SK-N-SH treated with all-trans-retinoic acid at 6 μM for 48 hours (cell line): ENCODE data around the gene MUC3A.

Source experiments
- ATAC-seq: fragments of 200-7000 bp; cut with Tn5 transposase; 3 replicates; pipeline ENCODE4 v1.9.1; 2020; ENCODE audit warnings: mild to moderate bottlenecking, moderate library complexity
- BACH2 ChIP-seq: fragments of 250-450 bp; sonication (Bioruptor Pico); IDR thresholded peaks from 2 replicates; pipeline ENCODE4 v1.9.0; 2021; ENCODE audit warnings: mild to moderate bottlenecking, borderline replicate concordance
- CSDC2 ChIP-seq: fragments of 250-450 bp; sonication (Bioruptor Pico); IDR thresholded peaks from 2 replicates; pipeline ENCODE4 v1.5.0; 2020; ENCODE audit warnings: mild to moderate bottlenecking, moderate library complexity
- ESRRG ChIP-seq: fragments of 250-450 bp; sonication (Bioruptor Pico); IDR thresholded peaks from 2 replicates; pipeline ENCODE4 v1.6.1; 2021; ENCODE audit warnings: mild to moderate bottlenecking
- GLIS3 ChIP-seq: fragments of 250-450 bp; sonication (Bioruptor Pico); IDR thresholded peaks from 2 replicates; pipeline ENCODE4 v1.5.0; 2020; ENCODE audit warnings: mild to moderate bottlenecking, moderate library complexity
- ISL1 ChIP-seq: fragments of 250-450 bp; sonication (Bioruptor Pico); IDR thresholded peaks from 2 replicates; pipeline ENCODE4 v2.1.2; 2022; ENCODE audit warnings: mild to moderate bottlenecking, moderate library complexity
- OSR1 ChIP-seq: fragments of 250-450 bp; sonication (Bioruptor Pico); IDR thresholded peaks from 2 replicates; pipeline ENCODE4 v1.8.0; 2022; ENCODE audit warnings: moderate library complexity, mild to moderate bottlenecking, inconsistent platforms
- PPARA ChIP-seq: fragments of 250-450 bp; sonication (Bioruptor Pico); IDR thresholded peaks from 2 replicates; pipeline ENCODE4 v1.5.0; 2020; ENCODE audit warnings: mild to moderate bottlenecking, borderline replicate concordance
- RARB ChIP-seq: fragments of 250-450 bp; sonication (Bioruptor Pico); IDR thresholded peaks from 2 replicates; pipeline ENCODE4 v1.8.0; 2021; ENCODE audit warnings: mild to moderate bottlenecking, moderate library complexity
- SNAI2 ChIP-seq: fragments of 250-450 bp; sonication (Bioruptor Pico); IDR thresholded peaks from 2 replicates; pipeline ENCODE4 v1.5.0; 2020; ENCODE audit warnings: mild to moderate bottlenecking, moderate library complexity
- TCF4 ChIP-seq: fragments of 250-450 bp; sonication (Bioruptor Pico); IDR thresholded peaks from 2 replicates; pipeline ENCODE4 v1.8.0; 2021; ENCODE audit warnings: mild to moderate bottlenecking, moderate library complexity, borderline replicate concordance
- TOX ChIP-seq: fragments of 250-450 bp; sonication (Bioruptor Pico); IDR thresholded peaks from 2 replicates; pipeline ENCODE4 v1.8.0; 2021; ENCODE audit warnings: mild to moderate bottlenecking, moderate library complexity, borderline replicate concordance
- ZC3H10 ChIP-seq: fragments of 250-450 bp; sonication (Bioruptor Pico); IDR thresholded peaks from 2 replicates; pipeline ENCODE4 v1.5.1; 2021; ENCODE audit warnings: mild to moderate bottlenecking, moderate library complexity
- ZFP3 ChIP-seq: fragments of 250-450 bp; sonication (Bioruptor Pico); IDR thresholded peaks from 2 replicates; pipeline ENCODE4 v1.5.0; 2020; ENCODE audit warnings: mild to moderate bottlenecking, moderate library complexity
- ZFP30 ChIP-seq: fragments of 450-650 bp; formaldehyde crosslinking; IDR thresholded peaks from 2 replicates; pipeline ENCODE4 v1.5.0; 2022; ENCODE audit warnings: mild to moderate bottlenecking, moderate library complexity
- ZNF565 ChIP-seq: fragments of 450-650 bp; formaldehyde crosslinking; conservative IDR thresholded peaks from 2 replicates; pipeline ENCODE4 v1.5.0; 2020; ENCODE audit warnings: low read depth, mild to moderate bottlenecking, moderate library complexity
- ZNF70 ChIP-seq: fragments of 450-650 bp; formaldehyde crosslinking; IDR thresholded peaks from 2 replicates; pipeline ENCODE4 v1.5.0; 2020; ENCODE audit warnings: mild to moderate bottlenecking, moderate library complexity
- ZNF8 ChIP-seq: fragments of 450-650 bp; formaldehyde crosslinking; IDR thresholded peaks from 2 replicates; pipeline ENCODE4 v1.5.0; 2020; ENCODE audit warnings: mild to moderate bottlenecking, moderate library complexity
- TF ChIP-seq, protein P1 (sequence below): fragments of 250-450 bp; sonication (Bioruptor Pico); IDR thresholded peaks from 2 replicates; pipeline ENCODE4 v1.8.0; 2021; ENCODE audit warnings: low read depth, mild to moderate bottlenecking, moderate library complexity, borderline replicate concordance
- TF ChIP-seq, protein P2 (sequence below): fragments of 250-450 bp; sonication (Bioruptor Pico); IDR thresholded peaks from 2 replicates; pipeline ENCODE4 v1.5.1; 2021; ENCODE audit warnings: mild to moderate bottlenecking, moderate library complexity
- TF ChIP-seq, protein P3 (sequence below): fragments of 250-450 bp; sonication (Bioruptor Pico); IDR thresholded peaks from 2 replicates; pipeline ENCODE4 v1.5.0; 2020; ENCODE audit warnings: mild to moderate bottlenecking, moderate library complexity
- TF ChIP-seq, protein P4 (sequence below): fragments of 250-450 bp; sonication (Bioruptor Pico); IDR thresholded peaks from 2 replicates; pipeline ENCODE4 v1.8.0; 2020; ENCODE audit warnings: mild to moderate bottlenecking, moderate library complexity, borderline replicate concordance

Gene MUC3A

DNA sequence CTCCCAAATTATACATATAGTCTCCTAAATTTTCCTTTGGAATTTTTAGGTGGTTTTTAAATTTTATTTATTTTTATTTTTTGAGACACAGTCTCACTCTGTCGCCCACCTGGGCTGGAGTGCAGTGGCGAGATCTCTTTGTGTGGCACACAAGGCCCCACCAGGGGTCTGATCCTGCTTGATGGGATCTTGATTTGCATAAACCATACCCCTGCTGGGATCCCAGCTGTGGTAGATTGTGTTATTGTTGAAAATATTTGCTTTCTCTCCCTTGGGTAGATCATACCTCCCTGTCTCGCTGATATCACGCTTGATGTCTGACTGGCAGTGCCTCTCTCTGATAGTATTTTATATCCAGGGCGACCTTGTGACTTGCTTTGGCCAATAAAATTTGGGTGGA, 5.6 kb upstream of the MUC3A start (continued):
- TF ChIP-seq, protein P1, sequence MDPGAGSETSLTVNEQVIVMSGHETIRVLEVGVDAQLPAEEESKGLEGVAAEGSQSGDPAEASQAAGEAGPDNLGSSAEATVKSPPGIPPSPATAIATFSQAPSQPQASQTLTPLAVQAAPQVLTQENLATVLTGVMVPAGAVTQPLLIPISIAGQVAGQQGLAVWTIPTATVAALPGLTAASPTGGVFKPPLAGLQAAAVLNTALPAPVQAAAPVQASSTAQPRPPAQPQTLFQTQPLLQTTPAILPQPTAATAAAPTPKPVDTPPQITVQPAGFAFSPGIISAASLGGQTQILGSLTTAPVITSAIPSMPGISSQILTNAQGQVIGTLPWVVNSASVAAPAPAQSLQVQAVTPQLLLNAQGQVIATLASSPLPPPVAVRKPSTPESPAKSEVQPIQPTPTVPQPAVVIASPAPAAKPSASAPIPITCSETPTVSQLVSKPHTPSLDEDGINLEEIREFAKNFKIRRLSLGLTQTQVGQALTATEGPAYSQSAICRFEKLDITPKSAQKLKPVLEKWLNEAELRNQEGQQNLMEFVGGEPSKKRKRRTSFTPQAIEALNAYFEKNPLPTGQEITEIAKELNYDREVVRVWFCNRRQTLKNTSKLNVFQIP (CRISPR knock-in tag), result no peak
- TF ChIP-seq, all 23 proteins: peak for 0

DNA sequence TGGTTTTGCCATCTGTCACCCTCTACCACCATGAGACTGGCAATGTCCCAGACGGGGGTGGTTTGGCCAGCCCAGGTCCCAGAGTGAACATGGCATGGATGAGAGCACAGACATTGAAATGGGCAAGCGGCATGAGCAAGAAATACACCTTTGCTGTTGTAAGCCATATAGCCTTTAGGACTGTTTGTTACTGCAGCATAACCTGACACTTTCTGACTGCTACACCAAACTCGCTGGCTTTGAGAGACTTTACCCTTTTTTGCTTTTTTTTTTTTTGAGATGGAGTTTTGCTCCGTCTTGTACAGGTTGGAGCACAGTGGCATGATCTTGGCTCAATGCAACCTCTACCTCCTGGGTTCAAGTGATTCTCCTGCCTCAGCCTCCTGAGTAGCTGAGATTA, 5.2 kb upstream of the MUC3A start:
- no peak for ATAC-seq
- TF ChIP-seq ISL1 (CRISPR knock-in tag), result no peak
- TF ChIP-seq GLIS3, result no peak
- no peak for TF ChIP-seq CSDC2 (CRISPR knock-in tag)
- TF ChIP-seq, protein P2, sequence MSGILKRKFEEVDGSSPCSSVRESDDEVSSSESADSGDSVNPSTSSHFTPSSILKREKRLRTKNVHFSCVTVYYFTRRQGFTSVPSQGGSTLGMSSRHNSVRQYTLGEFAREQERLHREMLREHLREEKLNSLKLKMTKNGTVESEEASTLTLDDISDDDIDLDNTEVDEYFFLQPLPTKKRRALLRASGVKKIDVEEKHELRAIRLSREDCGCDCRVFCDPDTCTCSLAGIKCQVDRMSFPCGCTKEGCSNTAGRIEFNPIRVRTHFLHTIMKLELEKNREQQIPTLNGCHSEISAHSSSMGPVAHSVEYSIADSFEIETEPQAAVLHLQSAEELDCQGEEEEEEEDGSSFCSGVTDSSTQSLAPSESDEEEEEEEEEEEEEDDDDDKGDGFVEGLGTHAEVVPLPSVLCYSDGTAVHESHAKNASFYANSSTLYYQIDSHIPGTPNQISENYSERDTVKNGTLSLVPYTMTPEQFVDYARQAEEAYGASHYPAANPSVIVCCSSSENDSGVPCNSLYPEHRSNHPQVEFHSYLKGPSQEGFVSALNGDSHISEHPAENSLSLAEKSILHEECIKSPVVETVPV, result no peak

DNA sequence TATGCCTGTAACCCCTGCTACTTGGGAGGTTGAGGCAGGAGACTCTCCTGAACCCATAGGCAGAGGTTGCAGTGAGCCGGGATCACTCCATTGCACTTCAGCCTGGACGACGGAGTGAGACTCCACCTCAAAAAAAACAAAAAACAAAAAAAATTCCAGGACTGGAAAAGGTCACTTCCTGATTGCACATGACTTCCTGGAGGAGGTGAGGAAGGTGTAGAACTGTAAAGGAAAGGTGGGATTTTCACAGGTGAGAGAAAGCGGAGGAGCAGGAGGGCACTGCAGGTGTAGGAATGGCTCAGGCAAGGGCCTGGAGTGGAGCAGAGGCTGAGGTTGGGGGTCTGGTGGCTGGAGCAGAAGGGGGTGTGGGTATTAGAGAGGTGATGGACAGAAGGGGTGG, 3.2 kb upstream of the MUC3A start:
- ATAC-seq, result no peak
- TF ChIP-seq TCF4 (CRISPR knock-in tag), result no peak
- no peak for TF ChIP-seq ESRRG (CRISPR knock-in tag)
- no peak for TF ChIP-seq ZFP3
- no peak for TF ChIP-seq ZC3H10 (CRISPR knock-in tag)
- no peak for TF ChIP-seq ZNF8
- TF ChIP-seq, protein P2, result no peak
- TF ChIP-seq PPARA (CRISPR knock-in tag), result no peak
- no peak for TF ChIP-seq ISL1 (CRISPR knock-in tag)

DNA sequence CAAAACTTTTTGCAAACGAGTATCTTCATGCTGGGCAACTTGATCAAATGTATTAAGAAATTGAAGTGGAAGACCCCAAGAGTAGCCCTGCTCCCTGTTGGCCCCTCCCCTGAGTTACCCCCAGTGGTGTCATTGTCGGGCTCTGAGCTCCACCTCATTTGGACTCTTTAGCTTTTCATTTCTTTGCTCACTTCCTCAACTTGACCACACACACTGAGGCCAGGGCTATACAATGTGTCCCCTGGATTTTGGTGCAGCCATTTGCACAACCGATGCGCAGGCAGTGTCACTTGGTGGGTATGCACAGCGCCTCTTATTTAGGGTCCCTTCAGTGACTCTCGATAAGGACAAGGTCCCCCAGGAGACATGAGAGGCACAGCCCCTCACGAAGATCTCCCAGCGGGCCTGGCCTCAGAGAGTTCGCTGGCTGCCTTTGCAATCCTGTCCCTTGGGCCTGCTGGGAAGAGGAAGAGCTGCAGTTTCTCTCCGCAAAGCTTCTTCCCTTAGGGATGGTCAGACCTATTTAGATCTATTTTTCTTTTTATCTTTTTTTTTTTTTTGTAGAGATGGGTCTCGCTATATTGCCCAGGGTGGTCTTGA, 2.5 kb upstream of the MUC3A start:
- ATAC-seq, result no peak
- TF ChIP-seq, protein P3, sequence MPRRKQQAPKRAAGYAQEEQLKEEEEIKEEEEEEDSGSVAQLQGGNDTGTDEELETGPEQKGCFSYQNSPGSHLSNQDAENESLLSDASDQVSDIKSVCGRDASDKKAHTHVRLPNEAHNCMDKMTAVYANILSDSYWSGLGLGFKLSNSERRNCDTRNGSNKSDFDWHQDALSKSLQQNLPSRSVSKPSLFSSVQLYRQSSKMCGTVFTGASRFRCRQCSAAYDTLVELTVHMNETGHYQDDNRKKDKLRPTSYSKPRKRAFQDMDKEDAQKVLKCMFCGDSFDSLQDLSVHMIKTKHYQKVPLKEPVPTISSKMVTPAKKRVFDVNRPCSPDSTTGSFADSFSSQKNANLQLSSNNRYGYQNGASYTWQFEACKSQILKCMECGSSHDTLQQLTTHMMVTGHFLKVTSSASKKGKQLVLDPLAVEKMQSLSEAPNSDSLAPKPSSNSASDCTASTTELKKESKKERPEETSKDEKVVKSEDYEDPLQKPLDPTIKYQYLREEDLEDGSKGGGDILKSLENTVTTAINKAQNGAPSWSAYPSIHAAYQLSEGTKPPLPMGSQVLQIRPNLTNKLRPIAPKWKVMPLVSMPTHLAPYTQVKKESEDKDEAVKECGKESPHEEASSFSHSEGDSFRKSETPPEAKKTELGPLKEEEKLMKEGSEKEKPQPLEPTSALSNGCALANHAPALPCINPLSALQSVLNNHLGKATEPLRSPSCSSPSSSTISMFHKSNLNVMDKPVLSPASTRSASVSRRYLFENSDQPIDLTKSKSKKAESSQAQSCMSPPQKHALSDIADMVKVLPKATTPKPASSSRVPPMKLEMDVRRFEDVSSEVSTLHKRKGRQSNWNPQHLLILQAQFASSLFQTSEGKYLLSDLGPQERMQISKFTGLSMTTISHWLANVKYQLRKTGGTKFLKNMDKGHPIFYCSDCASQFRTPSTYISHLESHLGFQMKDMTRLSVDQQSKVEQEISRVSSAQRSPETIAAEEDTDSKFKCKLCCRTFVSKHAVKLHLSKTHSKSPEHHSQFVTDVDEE (CRISPR knock-in tag), result no peak
- TF ChIP-seq RARB, result no peak
- no peak for TF ChIP-seq ZC3H10 (CRISPR knock-in tag)
- no peak for TF ChIP-seq SNAI2 (CRISPR knock-in tag)
- no peak for TF ChIP-seq ZNF70

DNA sequence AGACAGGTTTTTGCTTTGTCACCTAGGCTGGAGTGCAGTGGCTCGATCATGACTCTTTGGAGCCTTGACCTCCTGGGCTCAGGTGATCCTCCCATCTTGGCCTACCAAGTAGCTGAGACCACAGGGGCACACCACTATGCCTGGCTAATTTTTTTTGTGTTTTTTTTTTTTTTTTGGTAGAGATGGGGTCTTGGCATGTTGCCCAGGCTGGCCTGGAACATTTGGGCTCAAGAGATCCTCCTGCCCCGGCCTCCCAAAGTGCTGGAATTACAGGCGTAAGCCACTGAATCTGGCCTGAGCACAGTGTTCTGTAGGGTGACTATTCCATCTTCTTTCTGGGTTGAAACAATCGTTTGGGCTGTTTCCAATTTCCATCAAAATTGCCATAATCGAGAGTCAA, 1.5 kb upstream of the MUC3A start:
- no peak for ATAC-seq
- TF ChIP-seq, protein P4, sequence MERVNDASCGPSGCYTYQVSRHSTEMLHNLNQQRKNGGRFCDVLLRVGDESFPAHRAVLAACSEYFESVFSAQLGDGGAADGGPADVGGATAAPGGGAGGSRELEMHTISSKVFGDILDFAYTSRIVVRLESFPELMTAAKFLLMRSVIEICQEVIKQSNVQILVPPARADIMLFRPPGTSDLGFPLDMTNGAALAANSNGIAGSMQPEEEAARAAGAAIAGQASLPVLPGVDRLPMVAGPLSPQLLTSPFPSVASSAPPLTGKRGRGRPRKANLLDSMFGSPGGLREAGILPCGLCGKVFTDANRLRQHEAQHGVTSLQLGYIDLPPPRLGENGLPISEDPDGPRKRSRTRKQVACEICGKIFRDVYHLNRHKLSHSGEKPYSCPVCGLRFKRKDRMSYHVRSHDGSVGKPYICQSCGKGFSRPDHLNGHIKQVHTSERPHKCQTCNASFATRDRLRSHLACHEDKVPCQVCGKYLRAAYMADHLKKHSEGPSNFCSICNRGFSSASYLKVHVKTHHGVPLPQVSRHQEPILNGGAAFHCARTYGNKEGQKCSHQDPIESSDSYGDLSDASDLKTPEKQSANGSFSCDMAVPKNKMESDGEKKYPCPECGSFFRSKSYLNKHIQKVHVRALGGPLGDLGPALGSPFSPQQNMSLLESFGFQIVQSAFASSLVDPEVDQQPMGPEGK (CRISPR knock-in tag), result no peak
- TF ChIP-seq ZNF8 (no peak), ESRRG (CRISPR knock-in tag) (no peak), ZNF565 (CRISPR knock-in tag) (no peak), CSDC2 (CRISPR knock-in tag) (no peak), BACH2 (no peak), ZC3H10 (CRISPR knock-in tag) (no peak), ISL1 (CRISPR knock-in tag) (no peak), GLIS3 (no peak), TOX (CRISPR knock-in tag) (no peak), ZNF70 (no peak), OSR1 (no peak), ZFP3 (no peak), ZFP30 (CRISPR knock-in tag) (no peak), RARB (no peak)
- TF ChIP-seq, protein P2, result no peak
- TF ChIP-seq, protein P3 (CRISPR knock-in tag), result no peak
